Measurements from ENCODE around the gene LIMK2. TPM values are rescaled to one million over a fixed set of nuclear protein-coding genes. Genes with fewer than 3 reads are reported as not detected.

Gene LIMK2
- total RNA-seq, 1 experiment from 2014 or later, result 42.8 TPM

DNA sequence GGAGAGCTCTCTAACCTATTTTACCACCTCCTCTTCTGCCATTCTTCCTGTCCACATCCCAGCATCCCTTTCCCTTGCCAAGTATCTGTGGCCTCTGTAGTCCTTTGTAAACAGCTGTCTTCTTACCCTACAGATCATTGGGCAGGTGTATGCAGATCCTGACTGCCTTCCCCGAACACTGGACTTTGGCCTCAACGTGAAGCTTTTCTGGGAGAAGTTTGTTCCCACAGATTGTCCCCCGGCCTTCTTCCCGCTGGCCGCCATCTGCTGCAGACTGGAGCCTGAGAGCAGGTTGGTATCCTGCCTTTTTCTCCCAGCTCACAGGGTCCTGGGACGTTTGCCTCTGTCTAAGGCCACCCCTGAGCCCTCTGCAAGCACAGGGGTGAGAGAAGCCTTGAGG, 62.9 kb downstream of the LIMK2 start (continued):
- no peak for TF ChIP-seq USF2 (CRISPR knock-in tag; IDR thresholded peaks at IDR 0.05)
- TF ChIP-seq MYBL2 (CRISPR knock-in tag; IDR thresholded peaks at IDR 0.05), result no peak
- no peak for TF ChIP-seq IRF1 (CRISPR knock-in tag; IDR thresholded peaks at IDR 0.05)
- TF ChIP-seq, protein P1, sequence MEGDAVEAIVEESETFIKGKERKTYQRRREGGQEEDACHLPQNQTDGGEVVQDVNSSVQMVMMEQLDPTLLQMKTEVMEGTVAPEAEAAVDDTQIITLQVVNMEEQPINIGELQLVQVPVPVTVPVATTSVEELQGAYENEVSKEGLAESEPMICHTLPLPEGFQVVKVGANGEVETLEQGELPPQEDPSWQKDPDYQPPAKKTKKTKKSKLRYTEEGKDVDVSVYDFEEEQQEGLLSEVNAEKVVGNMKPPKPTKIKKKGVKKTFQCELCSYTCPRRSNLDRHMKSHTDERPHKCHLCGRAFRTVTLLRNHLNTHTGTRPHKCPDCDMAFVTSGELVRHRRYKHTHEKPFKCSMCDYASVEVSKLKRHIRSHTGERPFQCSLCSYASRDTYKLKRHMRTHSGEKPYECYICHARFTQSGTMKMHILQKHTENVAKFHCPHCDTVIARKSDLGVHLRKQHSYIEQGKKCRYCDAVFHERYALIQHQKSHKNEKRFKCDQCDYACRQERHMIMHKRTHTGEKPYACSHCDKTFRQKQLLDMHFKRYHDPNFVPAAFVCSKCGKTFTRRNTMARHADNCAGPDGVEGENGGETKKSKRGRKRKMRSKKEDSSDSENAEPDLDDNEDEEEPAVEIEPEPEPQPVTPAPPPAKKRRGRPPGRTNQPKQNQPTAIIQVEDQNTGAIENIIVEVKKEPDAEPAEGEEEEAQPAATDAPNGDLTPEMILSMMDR (IDR thresholded peaks at IDR 0.05), result no peak
- TF ChIP-seq TCF7 (CRISPR knock-in tag; IDR thresholded peaks at IDR 0.05; ENCODE audit: low read depth), result no peak
- no peak for TF ChIP-seq E2F5 (CRISPR knock-in tag; IDR thresholded peaks at IDR 0.05)
- TF ChIP-seq, protein P2, sequence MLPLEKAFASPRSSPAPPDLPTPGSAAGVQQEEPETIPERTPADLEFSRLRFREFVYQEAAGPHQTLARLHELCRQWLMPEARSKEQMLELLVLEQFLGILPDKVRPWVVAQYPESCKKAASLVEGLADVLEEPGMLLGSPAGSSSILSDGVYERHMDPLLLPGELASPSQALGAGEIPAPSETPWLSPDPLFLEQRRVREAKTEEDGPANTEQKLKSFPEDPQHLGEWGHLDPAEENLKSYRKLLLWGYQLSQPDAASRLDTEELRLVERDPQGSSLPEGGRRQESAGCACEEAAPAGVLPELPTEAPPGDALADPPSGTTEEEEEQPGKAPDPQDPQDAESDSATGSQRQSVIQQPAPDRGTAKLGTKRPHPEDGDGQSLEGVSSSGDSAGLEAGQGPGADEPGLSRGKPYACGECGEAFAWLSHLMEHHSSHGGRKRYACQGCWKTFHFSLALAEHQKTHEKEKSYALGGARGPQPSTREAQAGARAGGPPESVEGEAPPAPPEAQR (CRISPR knock-in tag; IDR thresholded peaks at IDR 0.05), result no peak
- no peak for TF ChIP-seq ZNF416 (CRISPR knock-in tag; IDR thresholded peaks at IDR 0.05)
- TF ChIP-seq, protein P3, sequence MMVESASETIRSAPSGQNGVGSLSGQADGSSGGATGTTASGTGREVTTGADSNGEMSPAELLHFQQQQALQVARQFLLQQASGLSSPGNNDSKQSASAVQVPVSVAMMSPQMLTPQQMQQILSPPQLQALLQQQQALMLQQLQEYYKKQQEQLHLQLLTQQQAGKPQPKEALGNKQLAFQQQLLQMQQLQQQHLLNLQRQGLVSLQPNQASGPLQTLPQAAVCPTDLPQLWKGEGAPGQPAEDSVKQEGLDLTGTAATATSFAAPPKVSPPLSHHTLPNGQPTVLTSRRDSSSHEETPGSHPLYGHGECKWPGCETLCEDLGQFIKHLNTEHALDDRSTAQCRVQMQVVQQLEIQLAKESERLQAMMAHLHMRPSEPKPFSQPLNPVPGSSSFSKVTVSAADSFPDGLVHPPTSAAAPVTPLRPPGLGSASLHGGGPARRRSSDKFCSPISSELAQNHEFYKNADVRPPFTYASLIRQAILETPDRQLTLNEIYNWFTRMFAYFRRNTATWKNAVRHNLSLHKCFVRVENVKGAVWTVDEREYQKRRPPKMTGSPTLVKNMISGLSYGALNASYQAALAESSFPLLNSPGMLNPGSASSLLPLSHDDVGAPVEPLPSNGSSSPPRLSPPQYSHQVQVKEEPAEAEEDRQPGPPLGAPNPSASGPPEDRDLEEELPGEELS (CRISPR knock-in tag; IDR thresholded peaks at IDR 0.05), result no peak
- TF ChIP-seq MXD4 (CRISPR knock-in tag; IDR thresholded peaks at IDR 0.05; ENCODE audit: borderline replicate concordance), result no peak

- ATAC-seq (no peak), DNase-seq (ENCODE audit: low spot score) (no peak)
- TF ChIP-seq MAX (CRISPR knock-in tag; IDR thresholded peaks at IDR 0.05) (no peak), E2F5 (CRISPR knock-in tag; IDR thresholded peaks at IDR 0.05) (no peak), RORB (CRISPR knock-in tag; IDR thresholded peaks at IDR 0.05) (no peak), JAZF1 (CRISPR knock-in tag; IDR thresholded peaks at IDR 0.05) (no peak), IRF1 (CRISPR knock-in tag; IDR thresholded peaks at IDR 0.05) (no peak)
- Mint-ChIP-seq H3K36me3 (peaks cover 43% of the 10 kb centered on the region), H3K27me3 (ENCODE audit: low read depth) (no peaks in the 10 kb centered on the region), H3K4me3 (no peak overlapping the region), H3K27ac (no peak overlapping the region), H3K9me3 (no peaks in the 10 kb centered on the region), H3K4me1 (peaks cover 5% of the 10 kb centered on the region)
- CTCF ChIA-PET, result no interaction called here
- POLR2A ChIA-PET, result no interaction called here
These were observed 63.5 kb downstream of the LIMK2 start for GRCh38 chr22:31275576-31275975.
